ENCODE data around the gene PODXL. TPM values are rescaled to one million over a fixed set of nuclear protein-coding genes. Genes with fewer than 3 reads are reported as not detected.

The PODXL gene
- total and polyA plus RNA-seq, 2 of the 8 experiments (the other 6 are each of a cell fraction or from before 2014, with no cell fraction given): 638 to 925 TPM

GRCh38 chr7:131596785-131597184 lies 40.4 kb upstream of the PODXL start (continued):
- TF ChIP-seq, protein P1, sequence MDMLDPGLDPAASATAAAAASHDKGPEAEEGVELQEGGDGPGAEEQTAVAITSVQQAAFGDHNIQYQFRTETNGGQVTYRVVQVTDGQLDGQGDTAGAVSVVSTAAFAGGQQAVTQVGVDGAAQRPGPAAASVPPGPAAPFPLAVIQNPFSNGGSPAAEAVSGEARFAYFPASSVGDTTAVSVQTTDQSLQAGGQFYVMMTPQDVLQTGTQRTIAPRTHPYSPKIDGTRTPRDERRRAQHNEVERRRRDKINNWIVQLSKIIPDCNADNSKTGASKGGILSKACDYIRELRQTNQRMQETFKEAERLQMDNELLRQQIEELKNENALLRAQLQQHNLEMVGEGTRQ (IDR thresholded peaks at IDR 0.05; ENCODE audit: low read length): no peak
- TF ChIP-seq JUN (IDR thresholded peaks at IDR 0.05; ENCODE audit: low read depth, low read length) (no peak), BACH1 (IDR thresholded peaks at IDR 0.05; ENCODE audit: low read length) (no peak), BRCA1 (IDR thresholded peaks at IDR 0.05; ENCODE audit: low read depth, low read length) (no peak), BCL11A (IDR thresholded peaks at IDR 0.05; ENCODE audit: low read depth in 2 of 2, low read length in 2 of 2) (no peak), TEAD4 (IDR thresholded peaks at IDR 0.05; ENCODE audit: low read depth, low read length) (no peak), CBX5 (IDR thresholded peaks at IDR 0.05; ENCODE audit: low read depth, low read length) (no peak), ASH2L (IDR thresholded peaks at IDR 0.05; ENCODE audit: low read length) (no peak), SIRT6 (IDR thresholded peaks at IDR 0.05; ENCODE audit: low read length) (no peak), MAFK (IDR thresholded peaks at IDR 0.05; ENCODE audit: low read depth, low read length) (no peak), CEBPB (IDR thresholded peaks at IDR 0.05; ENCODE audit: low read depth, low read length) (no peak)

Data from H1 (cell line).